ENCODE results near the gene LSM14A. TPM values are rescaled to one million over a fixed set of nuclear protein-coding genes. Genes with fewer than 3 reads are reported as not detected.
A peak's percentile ranks its signal among the peaks of the same experiment; 100 is the strongest.
"Not testable (repeated sequence)": the region's sequence is repeated elsewhere in the genome, so short reads cannot be mapped to it uniquely, and the experiment has no call there.

The LSM14A gene
- total RNA-seq, 1 experiment from 2014 or later, result 52.7 TPM

GRCh38 chr19:34228762-34229161, 56.5 kb downstream of the LSM14A start:
- no peak for DNase-seq (ENCODE audit: low spot score)

- DNase-seq (ENCODE audit: low spot score), result no peak
Observed at GRCh38 chr19:34229721-34230120, 57.4 kb downstream of the LSM14A start.

- DNase-seq (ENCODE audit: low spot score), result no peak
Observed at GRCh38 chr19:34230820-34231219, 58.5 kb downstream of the LSM14A start.

- DNase-seq (ENCODE audit: low spot score), result no peak
Observed at GRCh38 chr19:34231439-34231838, 59.1 kb downstream of the LSM14A start.

- DNase-seq (ENCODE audit: low spot score), result peak; percentile 89
Observed at GRCh38 chr19:34232566-34233481, 60.5 kb downstream of the LSM14A start.

GRCh38 chr19:34235425-34235940, 63.2 kb downstream of the LSM14A start:
- no peak for DNase-seq (ENCODE audit: low spot score)

- no peak for DNase-seq (ENCODE audit: low spot score)
Observed at GRCh38 chr19:34236035-34236987, 64.0 kb downstream of the LSM14A start.

- no peak for DNase-seq (ENCODE audit: low spot score)
Observed at GRCh38 chr19:34237283-34237682, 65.0 kb downstream of the LSM14A start.

GRCh38 chr19:34237939-34238338, 65.6 kb downstream of the LSM14A start:
- no peak for DNase-seq (ENCODE audit: low spot score)

GRCh38 chr19:34241513-34242337, 69.4 kb downstream of the LSM14A start:
- DNase-seq (ENCODE audit: low spot score), result no peak

GRCh38 chr19:34243138-34243875, 71.0 kb downstream of the LSM14A start:
- DNase-seq (ENCODE audit: low spot score), result peak; percentile 54

- no peak for DNase-seq (ENCODE audit: low spot score)
Observed at GRCh38 chr19:34243876-34244578, 71.7 kb downstream of the LSM14A start.

GRCh38 chr19:34244611-34245299, 72.5 kb downstream of the LSM14A start:
- DNase-seq (ENCODE audit: low spot score), result no peak

GRCh38 chr19:34246340-34246739, 74.0 kb downstream of the LSM14A start:
- DNase-seq (ENCODE audit: low spot score), result no peak

GRCh38 chr19:34248941-34249340, 76.6 kb downstream of the LSM14A start:
- DNase-seq (ENCODE audit: low spot score), result no peak

GRCh38 chr19:34253167-34253566, 80.9 kb downstream of the LSM14A start:
- not testable (repeated sequence) for DNase-seq (ENCODE audit: low spot score)

- not testable (repeated sequence) for DNase-seq (ENCODE audit: low spot score)
Observed at GRCh38 chr19:34253681-34254045, 81.4 kb downstream of the LSM14A start.

- peak; percentile 46 for DNase-seq (ENCODE audit: low spot score)
Observed at GRCh38 chr19:34254046-34254697, 81.9 kb downstream of the LSM14A start, which contains the start of gene GARRE1. Gene GARRE1, plus strand, starts transcription at chr19:34254554. Its CDS starts 45,920 bp downstream, at chr19:34300474.

Measured in A172 (cell line).